A549 (cell line): ENCODE data around the gene EXOC3L2. TPM values are rescaled to one million over a fixed set of nuclear protein-coding genes. Genes with fewer than 3 reads are reported as not detected.
A peak's percentile ranks its signal among the peaks of the same experiment; 100 is the strongest.

Experiments
- ATAC-seq, 2 experiments: fragments of 200-7000 bp in 1 of 2; fragments of >200 bp in 1 of 2; cut with Nextera tagmentation in 1 of 2; cut with Tn5 transposase in 1 of 2; 3 replicates each; pipeline versions ENCODE4 v1.8.0 to v1.9.1; 2018 to 2020; ENCODE audit warnings: mild to moderate bottlenecking in 1 of 2, moderate library complexity in 1 of 2
- CTCF ChIA-PET: fragments of 300-600 bp; sonication (Branson Sonifier 250); formaldehyde crosslinking; extraction: SDS; loops from one replicate; lab custom pipeline; 2021; ENCODE audit warnings: antibody characterized with exemption, inconsistent platforms; lab: Yijun Ruan, JAX
- POLR2A ChIA-PET: fragments of 350-600 bp; formaldehyde crosslinking; extraction: SDS; loops from one replicate; lab custom pipeline; 2021; ENCODE audit warnings: antibody characterized with exemption, inconsistent platforms; lab: Yijun Ruan, JAX
- DNase-seq, 2 experiments: peaks; one replicate each; pipeline versions ENCODE4 v3.0.0 to v3.0.0-alpha.2; 2011 to 2016; ENCODE audit warnings: low read depth in 1 of 2, low spot score in 1 of 2
- FAIRE-seq: peaks from 2 replicates; lab custom pipeline; 2011; peaks lifted over from hg19 to GRCh38; lab: Jason Lieb, UNC
- H3K27ac ChIP-seq, 2 experiments: fragments of >200 bp; sonication (Bioruptor Twin); formaldehyde crosslinking; 3 replicates each; pipeline ENCODE4 v1.5.1; 2016 to 2017
- H3K4me1 ChIP-seq: fragments of >200 bp; sonication (Bioruptor Twin); formaldehyde crosslinking; 3 replicates; pipeline ENCODE4 v1.6.1; 2016
- H3K4me2 ChIP-seq: fragments of >200 bp; sonication (Bioruptor Twin); formaldehyde crosslinking; 3 replicates; pipeline ENCODE4 v1.6.1; 2016
- H3K4me3 ChIP-seq: fragments of >200 bp; sonication (Bioruptor Twin); formaldehyde crosslinking; 3 replicates; pipeline ENCODE4 v1.5.1; 2016
- H3K9me3 ChIP-seq: fragments of >200 bp; sonication (Bioruptor Twin); formaldehyde crosslinking; 3 replicates; pipeline ENCODE4 v1.6.1; 2016
- BHLHE40 ChIP-seq: IDR thresholded peaks from 2 replicates; pipeline ENCODE4 v1.6.1; 2012; ENCODE audit warnings: low read depth, low read length, inconsistent platforms
- CBX2 ChIP-seq: fragments of 200-600 bp; sonication (generic); IDR thresholded peaks from 2 replicates; pipeline ENCODE4 v1.6.1; 2016; ENCODE audit warnings: low read depth, mild to moderate bottlenecking, borderline replicate concordance
- CEBPB ChIP-seq, 2 experiments: fragments of >200 bp in 1 of 2; sonication (Bioruptor Twin) in 1 of 2; formaldehyde crosslinking in 1 of 2; IDR thresholded peaks; 2 replicates each; pipeline ENCODE4 v1.6.1; 2012 to 2016
- CHD4 ChIP-seq: fragments of 200-600 bp; sonication (generic); IDR thresholded peaks from 2 replicates; pipeline ENCODE4 v1.6.1; 2016; ENCODE audit warnings: antibody characterized with exemption, mild to moderate bottlenecking, borderline replicate concordance
- EP300 ChIP-seq, 2 experiments: fragments of >200 bp; sonication (Bioruptor Twin); formaldehyde crosslinking; IDR thresholded peaks; 2 replicates in 1 of 2; 3 replicates in 1 of 2; pipeline ENCODE4 v1.6.1; 2016 to 2017
- FOSL2 ChIP-seq, 2 experiments: fragments of 450-650 bp in 1 of 2; fragments of >200 bp in 1 of 2; sonication (Bioruptor Twin) in 1 of 2; formaldehyde crosslinking; IDR thresholded peaks; 2 replicates each; pipeline versions ENCODE4 v1.5.0 to v1.6.1; 2016 to 2020; ENCODE audit warnings: mild to moderate bottlenecking in 1 of 2, moderate library complexity in 1 of 2
- FOXS1 ChIP-seq: fragments of 250-450 bp; sonication (Bioruptor Pico); IDR thresholded peaks from 2 replicates; pipeline ENCODE4 v1.5.0; 2020; ENCODE audit warnings: mild to moderate bottlenecking, moderate library complexity
- GATA3 ChIP-seq: IDR thresholded peaks from 2 replicates; pipeline ENCODE4 v1.6.1; 2012; ENCODE audit warnings: borderline replicate concordance
- HEYL ChIP-seq: fragments of 250-450 bp; sonication (Bioruptor Pico); IDR thresholded peaks from 2 replicates; pipeline ENCODE4 v1.8.0; 2021; ENCODE audit warnings: mild to moderate bottlenecking, moderate library complexity
- KDM1A ChIP-seq: fragments of 200-600 bp; sonication (generic); IDR thresholded peaks from 2 replicates; pipeline ENCODE4 v1.6.1; 2016; ENCODE audit warnings: low read depth, mild to moderate bottlenecking
- MAFK ChIP-seq: fragments of 450-650 bp; IDR thresholded peaks from 2 replicates; pipeline ENCODE4 v1.6.1; 2014; ENCODE audit not compliant: partially characterized antibody
- MYC ChIP-seq: IDR thresholded peaks from 2 replicates; pipeline ENCODE4 v1.6.1; 2012; ENCODE audit warnings: mild to moderate bottlenecking, inconsistent platforms, low read length, improper control_type of control experiment, borderline replicate concordance
- NFE2L2 ChIP-seq: fragments of 150-350 bp; conservative IDR thresholded peaks from 2 replicates; pipeline ENCODE4 v1.6.1; 2014; ENCODE audit warnings: low read length
- NPAS2 ChIP-seq: fragments of 250-450 bp; sonication (Bioruptor Pico); IDR thresholded peaks from 2 replicates; pipeline ENCODE4 v1.8.0; 2022; ENCODE audit warnings: mild to moderate bottlenecking, moderate library complexity, borderline replicate concordance
- POLR2A ChIP-seq: IDR thresholded peaks from 2 replicates; pipeline ENCODE4 v1.6.1; 2012; ENCODE audit warnings: mild to moderate bottlenecking, low read length
- POLR2AphosphoS2 ChIP-seq: conservative IDR thresholded peaks from 2 replicates; pipeline ENCODE4 v1.6.1; 2012; ENCODE audit warnings: low read length, improper control_type of control experiment, inconsistent platforms
- SREBF2 ChIP-seq: fragments of 450-650 bp; IDR thresholded peaks from 2 replicates; pipeline ENCODE4 v1.6.1; 2014; ENCODE audit warnings: mild to moderate bottlenecking, moderate library complexity
- WGBS: methylation state at CpG from one replicate; pipeline ENCODE4 v1.1.6; 2017; ENCODE audit errors: missing lambda C conversion rate; 5-methylcytosine and 5-hydroxymethylcytosine counted together
- polyA plus RNA-seq, 4 experiments: library from polyadenylated mRNA; depleted of rRNA in 3 of 4; stranded (reverse); fragments of >200 nt; fragmentation: RNase III in 1 of 4; extraction: RNeasy Plus Mini Kit Qiagen cat#74134 plus additional on column Dnase treatment in 1 of 4; gene quantifications; 2 replicates in 3 of 4; 3 replicates in 1 of 4; pipeline ENCODE4 v1.2.3, GENCODE V29; 2011 to 2017
- TF ChIP-seq, protein P1 (sequence below): fragments of 200-600 bp; sonication (generic); IDR thresholded peaks from 2 replicates; pipeline ENCODE4 v1.6.1; 2016; ENCODE audit warnings: antibody characterized with exemption, mild to moderate bottlenecking, moderate library complexity
- TF ChIP-seq, protein P2 (sequence below): fragments of 250-450 bp; sonication (Bioruptor Pico); IDR thresholded peaks from 2 replicates; pipeline ENCODE4 v1.5.0; 2020; ENCODE audit warnings: low read depth, mild to moderate bottlenecking, moderate library complexity
- TF ChIP-seq, protein P3 (sequence below): fragments of 150-350 bp; IDR thresholded peaks from 2 replicates; pipeline ENCODE4 v1.6.1; 2014; ENCODE audit warnings: low read depth, mild to moderate bottlenecking, low read length

EXOC3L2 gene
- polyA plus RNA-seq, 2 of the 4 experiments (the other 2 are of a cell fraction) = 0.16 to 0.50 TPM

DNA sequence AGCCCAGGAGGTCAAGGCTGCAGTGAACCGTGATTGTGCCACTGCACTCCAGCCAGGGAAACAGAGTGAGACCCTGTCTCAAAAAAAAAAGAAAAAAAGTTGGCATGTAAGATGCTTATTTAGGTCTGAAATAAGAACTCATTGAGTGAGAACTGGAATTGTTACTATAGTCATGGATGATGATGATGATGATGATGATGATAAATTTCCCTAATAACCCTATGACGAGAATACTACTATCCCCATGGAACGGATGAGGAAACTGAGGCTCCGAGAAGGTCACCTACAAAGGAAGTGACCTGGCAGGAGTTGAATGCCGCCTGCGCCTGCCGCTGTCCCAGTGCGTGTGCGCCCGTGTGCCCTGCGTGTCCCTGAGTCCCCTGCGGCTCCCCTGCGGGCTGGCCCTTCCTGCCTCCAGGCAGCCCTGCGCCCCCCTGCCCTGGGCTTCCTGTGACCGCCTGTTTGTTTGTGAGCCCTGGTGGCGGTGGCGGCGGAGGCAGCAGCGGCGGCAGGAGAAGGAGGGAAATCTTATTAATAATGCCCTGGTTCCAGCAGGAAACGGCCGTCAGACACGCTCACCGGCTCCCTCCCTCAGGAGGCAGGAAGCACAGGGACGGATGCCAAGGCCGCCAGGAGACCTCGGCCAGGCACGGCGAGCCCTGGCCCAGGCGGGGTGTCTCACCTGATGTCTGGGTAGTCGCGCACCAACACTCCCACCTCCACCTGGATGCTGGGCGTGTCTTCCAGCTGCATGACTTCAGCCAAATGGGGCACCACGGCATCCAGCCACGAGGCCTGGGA, 29.6 kb downstream of the EXOC3L2 start (continued):
- TF ChIP-seq, protein P1, sequence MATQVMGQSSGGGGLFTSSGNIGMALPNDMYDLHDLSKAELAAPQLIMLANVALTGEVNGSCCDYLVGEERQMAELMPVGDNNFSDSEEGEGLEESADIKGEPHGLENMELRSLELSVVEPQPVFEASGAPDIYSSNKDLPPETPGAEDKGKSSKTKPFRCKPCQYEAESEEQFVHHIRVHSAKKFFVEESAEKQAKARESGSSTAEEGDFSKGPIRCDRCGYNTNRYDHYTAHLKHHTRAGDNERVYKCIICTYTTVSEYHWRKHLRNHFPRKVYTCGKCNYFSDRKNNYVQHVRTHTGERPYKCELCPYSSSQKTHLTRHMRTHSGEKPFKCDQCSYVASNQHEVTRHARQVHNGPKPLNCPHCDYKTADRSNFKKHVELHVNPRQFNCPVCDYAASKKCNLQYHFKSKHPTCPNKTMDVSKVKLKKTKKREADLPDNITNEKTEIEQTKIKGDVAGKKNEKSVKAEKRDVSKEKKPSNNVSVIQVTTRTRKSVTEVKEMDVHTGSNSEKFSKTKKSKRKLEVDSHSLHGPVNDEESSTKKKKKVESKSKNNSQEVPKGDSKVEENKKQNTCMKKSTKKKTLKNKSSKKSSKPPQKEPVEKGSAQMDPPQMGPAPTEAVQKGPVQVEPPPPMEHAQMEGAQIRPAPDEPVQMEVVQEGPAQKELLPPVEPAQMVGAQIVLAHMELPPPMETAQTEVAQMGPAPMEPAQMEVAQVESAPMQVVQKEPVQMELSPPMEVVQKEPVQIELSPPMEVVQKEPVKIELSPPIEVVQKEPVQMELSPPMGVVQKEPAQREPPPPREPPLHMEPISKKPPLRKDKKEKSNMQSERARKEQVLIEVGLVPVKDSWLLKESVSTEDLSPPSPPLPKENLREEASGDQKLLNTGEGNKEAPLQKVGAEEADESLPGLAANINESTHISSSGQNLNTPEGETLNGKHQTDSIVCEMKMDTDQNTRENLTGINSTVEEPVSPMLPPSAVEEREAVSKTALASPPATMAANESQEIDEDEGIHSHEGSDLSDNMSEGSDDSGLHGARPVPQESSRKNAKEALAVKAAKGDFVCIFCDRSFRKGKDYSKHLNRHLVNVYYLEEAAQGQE = no peak
- TF ChIP-seq GATA3 (no peak), MAFK (no peak), POLR2A (no peak), CBX2 (no peak), NPAS2 (no peak)

DNA sequence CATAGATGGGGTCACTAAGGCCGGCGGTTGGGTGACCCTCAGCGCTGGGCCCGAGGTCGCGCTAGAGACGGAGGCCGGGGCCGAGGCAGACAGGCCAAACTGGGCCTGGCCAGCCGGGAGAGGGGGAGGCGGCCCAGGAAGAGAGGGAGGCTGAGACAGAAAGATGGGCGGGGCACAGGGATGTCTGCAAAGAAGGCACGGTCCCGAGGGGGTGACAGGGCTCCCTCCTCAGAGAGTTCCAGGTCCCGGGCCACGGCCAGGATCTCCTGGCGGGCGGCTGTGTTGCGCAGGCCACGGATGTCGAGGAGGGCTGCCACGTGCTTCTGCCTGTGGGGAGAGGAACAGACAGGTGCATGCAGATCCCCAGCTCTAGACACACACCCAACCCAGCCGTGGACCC, 32.2 kb downstream of the EXOC3L2 start:
- FAIRE-seq = no peak
- Histone ChIP-seq H3K4me2 (no peak overlapping the region), H3K27ac (no peak overlapping the region), H3K4me3 (no peak overlapping the region), H3K4me1 (peaks cover 13% of the 10 kb centered on the region; the same call in 2 of the 3 replicates), H3K9me3 (no peaks in the 10 kb centered on the region)
- POLR2A ChIA-PET = no interaction called here
- no peak for DNase-seq
- CTCF ChIA-PET = interaction anchor here (1.1 kb wide), 1 partner anchor 11 kb away, joined by 3 read pairs; no protein-coding TSS in a partner anchor
- no peak for TF ChIP-seq FOXS1 (CRISPR knock-in tag)
- no peak for TF ChIP-seq FOSL2 (IDR thresholded peaks at IDR 0.05)
- TF ChIP-seq FOSL2 (CRISPR knock-in tag; IDR thresholded peaks at IDR 0.05) = no peak
- TF ChIP-seq, protein P2, sequence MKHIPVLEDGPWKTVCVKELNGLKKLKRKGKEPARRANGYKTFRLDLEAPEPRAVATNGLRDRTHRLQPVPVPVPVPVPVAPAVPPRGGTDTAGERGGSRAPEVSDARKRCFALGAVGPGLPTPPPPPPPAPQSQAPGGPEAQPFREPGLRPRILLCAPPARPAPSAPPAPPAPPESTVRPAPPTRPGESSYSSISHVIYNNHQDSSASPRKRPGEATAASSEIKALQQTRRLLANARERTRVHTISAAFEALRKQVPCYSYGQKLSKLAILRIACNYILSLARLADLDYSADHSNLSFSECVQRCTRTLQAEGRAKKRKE (CRISPR knock-in tag) = no peak
- TF ChIP-seq BHLHE40 = no peak
- TF ChIP-seq EP300 (IDR thresholded peaks at IDR 0.05) = no peak
- TF ChIP-seq CEBPB (IDR thresholded peaks at IDR 0.05) = no peak
- TF ChIP-seq, protein P3, sequence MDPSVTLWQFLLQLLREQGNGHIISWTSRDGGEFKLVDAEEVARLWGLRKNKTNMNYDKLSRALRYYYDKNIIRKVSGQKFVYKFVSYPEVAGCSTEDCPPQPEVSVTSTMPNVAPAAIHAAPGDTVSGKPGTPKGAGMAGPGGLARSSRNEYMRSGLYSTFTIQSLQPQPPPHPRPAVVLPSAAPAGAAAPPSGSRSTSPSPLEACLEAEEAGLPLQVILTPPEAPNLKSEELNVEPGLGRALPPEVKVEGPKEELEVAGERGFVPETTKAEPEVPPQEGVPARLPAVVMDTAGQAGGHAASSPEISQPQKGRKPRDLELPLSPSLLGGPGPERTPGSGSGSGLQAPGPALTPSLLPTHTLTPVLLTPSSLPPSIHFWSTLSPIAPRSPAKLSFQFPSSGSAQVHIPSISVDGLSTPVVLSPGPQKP = no peak
- TF ChIP-seq CHD4 = no peak
- TF ChIP-seq HEYL (CRISPR knock-in tag) = no peak
- TF ChIP-seq SREBF2 = no peak
- TF ChIP-seq NFE2L2 = no peak
- no peak for TF ChIP-seq POLR2AphosphoS2
- no peak for TF ChIP-seq MYC
- TF ChIP-seq KDM1A = no peak
- ATAC-seq = peak in 1 of 2 experiments; percentile 20; a peak in 3 of 6 replicates
- WGBS = 83% methylated on average over 23 of the region's 23 CpGs
